HL-60 (cell line): ENCODE results near the gene WEE2.

ENCODE experiments used
- CTCF ChIP-seq: IDR thresholded peaks from one replicate; pipeline ENCODE4 v1.5.1; 2011; ENCODE audit warnings: low read length, control low read depth, inconsistent platforms; ENCODE audit not compliant: insufficient read depth
- GABPA ChIP-seq: IDR thresholded peaks from 2 replicates; pipeline ENCODE4 v1.6.1; 2012; ENCODE audit warnings: low read depth
- POLR2AphosphoS5 ChIP-seq: IDR thresholded peaks from 2 replicates; pipeline ENCODE4 v1.6.1; 2012; ENCODE audit warnings: low read depth
- REST ChIP-seq: IDR thresholded peaks from 2 replicates; pipeline ENCODE4 v1.6.1; 2012; ENCODE audit warnings: low read depth; ENCODE audit not compliant: insufficient replicate concordance

DNA sequence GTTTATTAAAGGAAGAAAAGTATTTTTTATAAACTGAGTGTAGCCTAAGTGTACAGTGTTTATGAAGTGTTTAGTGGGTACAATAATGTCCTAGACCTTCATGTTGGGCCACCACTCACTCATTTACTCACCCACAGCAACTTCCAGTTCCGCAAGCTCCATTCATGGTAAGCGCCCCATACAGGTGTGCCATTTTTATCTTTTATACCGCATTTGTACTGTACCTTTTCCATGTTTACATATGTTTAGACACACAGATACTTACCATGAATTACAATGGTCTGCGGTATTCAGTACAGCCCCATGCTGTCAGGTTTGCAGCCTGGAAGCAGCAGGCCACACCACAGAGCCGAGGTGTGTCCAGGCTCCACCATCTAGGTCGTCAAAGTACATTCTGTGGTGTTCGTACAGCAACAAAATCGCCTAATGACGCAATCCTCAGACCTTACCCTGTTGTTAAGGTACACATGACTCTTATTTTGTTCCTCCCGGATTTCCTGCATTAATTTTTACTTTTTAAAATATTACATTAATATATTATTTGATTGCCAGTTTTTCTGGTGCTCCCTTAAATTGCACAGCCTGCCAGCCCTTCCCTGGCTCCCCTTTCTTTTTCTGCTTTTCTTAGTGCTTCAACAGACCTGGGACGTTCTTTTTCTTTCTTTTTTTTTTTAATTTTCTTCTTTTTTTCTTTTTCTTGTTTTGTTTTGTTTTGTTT lies 29.1 kb downstream of the WEE2 start:
- no peak for TF ChIP-seq CTCF
- no peak for TF ChIP-seq POLR2AphosphoS5
- no peak for TF ChIP-seq GABPA
- TF ChIP-seq REST, result no peak
